KMS-11 (cell line): ENCODE results near the gene NCBP3.

Experiments used
- H2AFZ ChIP-seq: fragments of 200-600 bp; sonication (generic); 2 replicates; pipeline ENCODE4 v1.6.1; 2016; ENCODE audit warnings: antibody characterized with exemption, mixed run types, low read depth
- H3K27ac ChIP-seq: fragments of 200-600 bp; sonication (generic); 2 replicates; pipeline ENCODE4 v1.6.1; 2016; ENCODE audit warnings: mild to moderate bottlenecking, mixed run types
- H3K27me3 ChIP-seq: fragments of 200-600 bp; sonication (generic); 2 replicates; pipeline ENCODE4 v1.6.1; 2017; ENCODE audit warnings: mild to moderate bottlenecking, low read depth, mixed run types, moderate library complexity; ENCODE audit not compliant: insufficient read depth
- H3K36me3 ChIP-seq: fragments of 200-600 bp; sonication (generic); 2 replicates; pipeline ENCODE4 v1.6.1; 2017; ENCODE audit warnings: mild to moderate bottlenecking, mixed run types; ENCODE audit not compliant: insufficient read depth
- H3K4me1 ChIP-seq: fragments of 200-600 bp; sonication (generic); 2 replicates; pipeline ENCODE4 v1.6.1; 2016; ENCODE audit warnings: mild to moderate bottlenecking, low read depth, mixed run types; ENCODE audit not compliant: poor library complexity, severe bottlenecking
- H3K4me2 ChIP-seq: fragments of 200-600 bp; sonication (generic); 2 replicates; pipeline ENCODE4 v1.7.0; 2016; ENCODE audit warnings: mild to moderate bottlenecking, mixed run types
- H3K4me3 ChIP-seq: fragments of 200-600 bp; sonication (generic); IDR thresholded peaks from 2 replicates; pipeline ENCODE4 v1.6.1; 2017; ENCODE audit warnings: low read depth, low read length, mixed read lengths; ENCODE audit not compliant: insufficient read depth
- H3K79me2 ChIP-seq: fragments of 200-600 bp; sonication (generic); 2 replicates; pipeline ENCODE4 v1.6.1; 2016; ENCODE audit warnings: low read depth, mixed run types; ENCODE audit not compliant: insufficient read depth
- H3K9ac ChIP-seq: fragments of 200-600 bp; sonication (generic); 2 replicates; pipeline ENCODE4 v1.6.1; 2016; ENCODE audit warnings: mild to moderate bottlenecking, mixed run types
- H4K20me1 ChIP-seq: fragments of 200-600 bp; sonication (generic); 2 replicates; pipeline ENCODE4 v1.6.1; 2016; ENCODE audit warnings: mild to moderate bottlenecking, mixed run types; ENCODE audit not compliant: insufficient read depth
- CTCF ChIP-seq: fragments of 200-600 bp; sonication (generic); conservative IDR thresholded peaks from 2 replicates; pipeline ENCODE4 v1.6.1; 2017; ENCODE audit warnings: low read depth, mild to moderate bottlenecking, antibody characterized with exemption, low read length, moderate library complexity, mixed read lengths

The NCBP3 gene

GRCh38 chr17:3866276-3866675 is 20.2 kb upstream of the NCBP3 start:
- Histone ChIP-seq H4K20me1 (no peaks in the 10 kb centered on the region), H3K4me3 (no peak overlapping the region), H3K79me2 (no peaks in the 10 kb centered on the region), H3K4me2 (no peak overlapping the region), H2AFZ (no peak overlapping the region), H3K4me1 (no peaks in the 10 kb centered on the region), H3K27ac (no peak overlapping the region), H3K27me3 (no peaks in the 10 kb centered on the region), H3K36me3 (no peaks in the 10 kb centered on the region), H3K9ac (no peak overlapping the region)
- TF ChIP-seq CTCF = no peak

DNA sequence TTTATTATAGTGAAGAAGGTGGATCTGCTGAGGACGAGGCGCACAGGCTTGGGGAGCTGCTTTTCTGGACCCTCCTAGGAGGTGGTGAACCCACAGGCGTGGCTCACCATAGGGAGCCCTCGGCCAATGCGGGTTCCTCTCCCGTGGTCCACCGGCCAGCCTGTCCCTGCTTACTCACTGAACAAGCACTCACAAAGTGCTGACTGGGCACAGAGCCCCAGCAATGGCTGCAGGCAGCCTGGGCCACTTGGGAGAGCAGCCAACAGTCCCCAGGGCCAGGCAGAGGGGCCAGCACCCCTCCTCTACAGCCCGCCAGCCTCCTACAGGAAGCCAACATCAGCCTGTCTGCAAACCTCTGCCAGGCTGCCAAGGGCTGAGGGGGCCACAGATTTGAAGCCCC is 19.1 kb upstream of the NCBP3 start:
- Histone ChIP-seq H3K4me2 (no peak overlapping the region), H2AFZ (no peak overlapping the region), H3K27ac (no peak overlapping the region), H4K20me1 (no peaks in the 10 kb centered on the region), H3K79me2 (no peaks in the 10 kb centered on the region), H3K4me1 (no peaks in the 10 kb centered on the region), H3K9ac (no peak overlapping the region), H3K4me3 (no peak overlapping the region), H3K27me3 (no peaks in the 10 kb centered on the region), H3K36me3 (no peaks in the 10 kb centered on the region)
- TF ChIP-seq CTCF = no peak

DNA sequence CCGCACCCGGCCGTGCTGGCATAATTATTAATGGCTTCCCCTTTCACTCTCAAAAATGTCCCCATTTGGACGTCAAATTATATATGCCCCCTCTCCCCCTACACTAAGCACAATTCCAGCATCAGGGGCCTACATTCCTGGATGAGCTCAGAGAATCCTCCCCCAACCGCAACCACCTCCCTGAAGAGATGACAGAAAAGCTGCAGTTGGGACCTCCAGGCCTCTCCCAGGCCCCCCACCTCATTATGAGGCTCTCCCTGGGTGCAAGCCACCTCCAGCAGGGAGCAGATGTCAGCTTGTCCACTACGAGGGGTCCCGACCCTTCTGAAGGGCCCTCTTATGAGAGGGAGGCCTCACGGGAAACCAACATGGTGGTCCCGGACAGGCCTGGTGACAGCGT is 18.5 kb upstream of the NCBP3 start:
- Histone ChIP-seq H3K4me3 (no peak overlapping the region), H4K20me1 (no peaks in the 10 kb centered on the region), H3K36me3 (no peaks in the 10 kb centered on the region), H3K4me2 (no peak overlapping the region), H3K4me1 (no peaks in the 10 kb centered on the region), H3K27me3 (no peaks in the 10 kb centered on the region), H2AFZ (no peak overlapping the region), H3K79me2 (no peaks in the 10 kb centered on the region), H3K27ac (no peak overlapping the region), H3K9ac (no peak overlapping the region)
- no peak for TF ChIP-seq CTCF

DNA sequence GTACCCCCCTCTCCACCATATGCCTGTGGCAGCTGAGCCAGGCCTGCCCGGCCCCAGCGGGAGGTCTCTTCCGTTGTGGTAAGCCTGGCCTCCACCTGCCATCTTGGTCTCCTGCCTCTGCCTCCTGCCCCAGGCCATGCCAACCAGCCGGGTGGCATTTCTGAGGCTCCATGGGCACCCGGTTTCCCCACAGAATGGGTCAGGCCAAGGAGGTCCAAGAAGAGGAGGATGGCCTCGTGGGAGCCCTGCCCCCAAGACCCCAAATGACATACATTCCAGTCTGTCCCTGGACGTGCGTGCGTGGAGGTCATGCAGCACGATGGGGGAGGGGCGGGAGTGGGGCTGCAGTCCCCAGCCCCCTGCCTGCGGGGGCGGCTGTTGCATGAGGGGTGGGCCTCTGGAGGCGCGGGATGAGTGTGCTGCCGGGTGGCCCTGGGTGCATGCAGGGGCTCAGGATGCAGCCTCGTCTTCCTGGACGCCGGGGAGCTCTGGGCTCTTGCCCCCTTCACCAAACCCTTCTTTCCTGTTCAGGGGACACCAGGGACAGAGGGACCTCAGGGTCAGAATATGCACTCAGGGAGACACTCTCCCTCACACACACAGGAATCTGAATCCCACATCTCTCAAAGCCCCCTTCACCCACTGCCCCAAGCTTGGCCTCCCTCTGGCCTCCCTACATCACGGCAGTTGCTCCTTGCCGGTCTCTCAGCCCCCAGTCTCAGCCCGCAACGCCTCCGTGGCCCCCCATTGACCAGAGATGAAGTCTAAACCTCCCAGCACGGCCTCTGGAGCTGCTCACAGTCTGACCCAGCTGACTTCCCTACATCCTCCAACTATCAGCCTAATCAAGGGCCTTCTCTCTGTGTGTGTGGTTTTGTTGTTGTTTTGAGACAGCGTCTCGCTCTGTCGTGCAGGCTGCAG is 16.0 kb upstream of the NCBP3 start:
- Histone ChIP-seq H4K20me1 (no peaks in the 10 kb centered on the region), H3K27me3 (no peaks in the 10 kb centered on the region), H3K4me3 (no peak overlapping the region), H3K4me1 (no peaks in the 10 kb centered on the region), H3K27ac (no peak overlapping the region), H3K9ac (no peak overlapping the region), H3K4me2 (no peak overlapping the region), H2AFZ (no peak overlapping the region), H3K79me2 (no peaks in the 10 kb centered on the region), H3K36me3 (no peaks in the 10 kb centered on the region)
- no peak for TF ChIP-seq CTCF
